Frontal cortex (tissue), 4 donors: ENCODE results near the gene PPP2R5E. TPM values are rescaled to one million over a fixed set of nuclear protein-coding genes. Genes with fewer than 3 reads are reported as not detected.
"Not testable (repeated sequence)": the region's sequence is repeated elsewhere in the genome, so short reads cannot be mapped to it uniquely, and the experiment has no call there.

Source experiments
- DNase-seq, 2 donors: peaks; one replicate each; pipeline ENCODE4 v3.0.0; 2012; ENCODE audit warnings: low spot score in 2 of 2
- FAIRE-seq: peaks from 2 replicates; lab custom pipeline; 2012; peaks lifted over from hg19 to GRCh38; lab: Jason Lieb, UNC
- total RNA-seq: library from RNA; depleted of rRNA; stranded (reverse); fragments of >200 nt; gene quantifications from one replicate; pipeline ENCODE4 v1.2.3, GENCODE V29; 2014
- donor health status: control.
- donor health status: control.
- donor health status: control.

Gene PPP2R5E
- total RNA-seq, 1 donor from 2014 or later = 35.1 TPM

DNA sequence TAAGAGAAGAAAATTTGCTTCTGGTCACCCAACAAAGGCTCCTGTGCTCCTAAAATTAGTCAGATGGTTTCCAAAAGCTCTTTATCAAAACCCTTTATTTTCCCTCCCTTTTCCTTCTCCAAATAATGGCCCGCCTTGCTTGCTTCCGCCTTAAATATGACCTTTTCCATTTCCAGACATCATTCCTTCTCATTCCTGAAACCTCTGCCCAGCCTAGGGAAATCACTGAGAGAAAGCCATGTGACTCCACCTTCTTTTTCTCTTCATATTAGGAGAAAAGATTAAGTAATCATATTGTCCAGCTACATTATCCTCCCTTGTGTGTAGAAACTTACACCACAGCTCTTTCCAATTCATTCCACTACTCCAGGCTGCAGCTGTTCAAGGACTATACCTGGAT, 148.7 kb downstream of the PPP2R5E start:
- DNase-seq (no peak), FAIRE-seq (no peak)

DNA sequence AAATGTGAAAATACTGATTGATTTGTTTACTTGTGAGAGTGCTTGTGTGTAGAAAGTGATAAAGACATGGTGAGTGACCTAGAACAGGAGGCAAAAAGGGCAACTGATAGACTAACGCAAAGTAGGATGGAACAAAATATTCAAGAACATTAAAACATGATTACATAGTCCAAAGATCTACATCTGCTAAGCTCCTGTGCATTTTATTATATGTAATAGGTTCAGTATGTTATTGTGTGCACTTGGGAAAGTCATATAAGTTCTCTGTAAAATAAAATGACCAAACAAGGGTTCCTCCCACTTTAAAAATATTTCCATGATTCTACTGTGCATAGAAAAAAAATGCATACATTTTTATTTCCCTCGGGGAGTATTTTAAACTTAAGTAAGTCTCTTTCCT, 150.2 kb downstream of the PPP2R5E start:
- DNase-seq (no peak), FAIRE-seq (no peak)

DNA sequence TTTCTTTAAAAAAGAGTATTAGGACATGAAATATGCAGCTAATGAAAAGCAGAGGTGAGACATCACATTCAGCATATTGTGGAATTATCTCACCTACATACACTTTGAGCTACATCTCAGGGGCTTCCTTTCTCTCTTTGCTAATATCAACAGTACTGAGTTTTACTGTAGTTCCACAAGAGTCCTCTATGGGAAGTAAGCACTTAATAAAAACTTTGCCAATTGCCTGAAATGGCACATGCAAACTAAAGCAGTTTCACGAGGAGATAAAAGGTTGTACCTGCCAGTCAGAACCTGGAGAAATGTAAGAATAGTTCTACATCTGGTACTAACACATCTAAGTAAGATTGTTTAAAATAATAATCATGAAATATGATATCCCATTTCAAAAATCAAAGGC, 150.9 kb downstream of the PPP2R5E start:
- DNase-seq (no peak), FAIRE-seq (no peak)

DNA sequence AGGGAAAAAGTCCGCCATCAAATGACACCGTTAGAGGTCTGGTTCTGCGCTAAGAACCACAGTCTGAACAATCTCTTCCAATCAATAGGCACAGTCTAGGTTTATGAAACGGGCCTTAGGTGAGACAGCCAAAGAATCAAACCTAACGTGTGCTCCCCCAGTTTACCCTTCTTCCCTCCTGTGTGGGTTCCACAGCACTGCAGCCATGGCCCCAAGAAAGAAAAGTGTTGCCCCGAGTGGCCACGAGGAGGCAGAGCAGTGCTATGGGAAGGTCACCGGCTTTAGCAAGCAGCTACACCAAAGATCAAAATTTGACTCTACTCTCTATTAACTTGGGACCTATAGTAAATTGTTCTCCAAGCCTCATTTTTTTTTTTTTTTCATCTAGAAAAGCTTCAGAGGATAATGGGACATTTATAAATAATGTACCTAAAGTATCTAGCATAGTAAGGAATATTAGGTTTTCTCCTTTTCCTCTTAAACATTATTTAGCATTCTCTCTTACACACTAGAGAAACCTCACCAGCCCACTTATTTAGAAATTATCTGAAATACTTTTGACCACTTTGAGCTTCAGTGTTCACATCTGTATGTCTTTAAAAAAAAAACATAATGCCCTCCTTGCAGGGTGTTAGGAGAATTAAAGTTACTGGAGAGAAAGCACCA, 154.3 kb downstream of the PPP2R5E start:
- DNase-seq (peak; percentile 3 to 11), FAIRE-seq (no peak)

DNA sequence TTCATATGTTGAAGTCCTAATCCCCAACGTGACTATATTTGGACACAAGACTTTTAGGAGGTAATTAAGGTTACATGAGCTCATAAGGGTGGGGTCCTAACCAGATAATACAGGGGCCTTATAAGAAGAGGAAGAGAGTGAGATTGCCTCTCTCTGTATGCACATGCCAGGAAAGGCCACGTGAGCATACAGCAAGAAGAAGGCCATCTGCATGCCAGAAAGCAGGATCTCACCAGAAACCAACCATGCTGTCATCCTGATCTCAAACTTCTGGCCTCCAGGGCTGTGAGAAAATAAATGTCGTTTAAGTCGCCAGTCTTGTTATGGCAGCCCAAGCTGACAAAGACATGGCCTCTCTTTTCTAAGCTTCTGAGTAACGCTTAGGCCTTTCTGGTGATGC, 155.5 kb downstream of the PPP2R5E start:
- FAIRE-seq = no peak
- no peak for DNase-seq

DNA sequence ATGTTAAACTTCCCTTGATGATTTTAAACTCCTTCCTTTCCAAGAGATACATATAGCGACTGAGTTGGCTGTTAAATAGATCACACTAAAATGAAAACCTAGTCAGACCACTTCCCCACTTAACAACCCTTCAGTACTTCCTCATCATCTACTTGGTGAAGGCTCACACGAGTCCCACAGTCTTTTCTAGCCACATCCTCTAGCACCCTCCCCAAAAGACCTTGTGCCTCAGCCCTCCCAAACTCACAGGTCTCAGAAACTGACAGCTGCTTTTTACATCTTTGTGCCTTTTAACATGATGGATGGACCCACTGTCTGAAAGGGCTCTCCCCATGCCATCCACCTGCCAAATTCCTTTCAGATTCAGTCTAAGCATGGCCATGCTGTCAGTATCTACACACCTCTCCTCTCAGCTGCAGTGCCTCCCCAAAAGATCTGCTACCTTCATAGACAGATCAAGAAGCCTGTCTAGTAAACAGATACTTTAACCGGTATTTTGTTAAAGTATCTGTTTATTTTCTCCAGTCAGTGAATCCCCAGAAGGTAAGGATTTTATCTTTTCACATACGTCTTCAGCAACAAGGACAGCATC, 159.3 kb downstream of the PPP2R5E start:
- no peak for DNase-seq
- no peak for FAIRE-seq

DNA sequence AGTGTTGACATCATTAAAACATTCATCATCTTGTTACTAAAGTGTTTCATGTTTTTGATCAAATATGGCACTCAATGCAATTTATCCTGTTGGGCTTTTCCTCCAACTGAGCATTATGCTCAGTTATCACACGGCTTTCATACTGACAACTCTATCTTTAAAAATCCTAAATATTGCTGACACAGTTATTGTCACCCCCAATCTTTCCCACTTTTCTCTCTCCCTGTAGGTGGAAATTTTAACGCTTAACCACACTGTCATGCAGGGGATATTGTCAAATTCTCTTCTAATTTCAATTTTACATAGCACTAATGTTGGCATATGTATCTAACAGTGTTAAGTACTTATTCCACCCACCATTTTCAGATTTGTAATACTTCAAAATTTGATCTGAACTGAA, 164.7 kb downstream of the PPP2R5E start:
- DNase-seq (no peak), FAIRE-seq (no peak)

DNA sequence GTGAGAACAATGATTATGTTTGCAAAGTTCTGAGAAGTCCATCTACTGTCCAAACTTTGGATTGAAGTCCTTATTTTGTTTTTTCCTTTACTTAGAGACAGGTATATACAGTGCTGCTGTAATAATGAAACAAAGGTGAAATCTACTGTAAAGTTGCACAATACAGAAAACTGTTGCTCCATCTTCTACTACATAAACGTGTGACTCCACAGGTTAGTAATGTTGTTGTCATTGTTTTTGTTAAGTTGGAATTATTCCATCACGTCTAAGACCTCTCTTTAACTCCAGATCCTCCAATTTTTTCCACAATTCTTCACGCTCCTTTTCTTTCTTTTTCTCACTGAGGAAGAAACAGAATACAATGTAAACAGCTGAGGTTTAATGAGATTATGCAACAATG, 167.4 kb downstream of the PPP2R5E start:
- FAIRE-seq (no peak), DNase-seq (no peak)

DNA sequence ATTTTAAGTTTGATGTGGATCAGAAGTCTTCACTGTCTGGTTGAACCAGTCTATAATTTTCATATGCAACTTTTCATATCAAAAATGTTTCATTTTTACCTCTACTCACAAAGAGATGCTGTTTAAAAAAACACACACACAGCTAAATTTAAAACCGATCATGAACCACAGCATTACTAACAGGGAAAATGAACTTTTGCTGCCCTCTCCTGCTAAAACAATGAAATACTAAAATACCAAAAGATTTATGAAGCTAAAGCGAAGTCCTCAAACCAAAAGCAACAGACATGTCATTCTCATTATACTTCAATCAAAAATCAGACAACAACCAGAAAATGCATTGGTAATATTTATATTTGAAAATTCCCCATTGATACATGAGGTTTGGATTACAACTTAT, 171.6 kb downstream of the PPP2R5E start:
- FAIRE-seq = peak; percentile 54

DNA sequence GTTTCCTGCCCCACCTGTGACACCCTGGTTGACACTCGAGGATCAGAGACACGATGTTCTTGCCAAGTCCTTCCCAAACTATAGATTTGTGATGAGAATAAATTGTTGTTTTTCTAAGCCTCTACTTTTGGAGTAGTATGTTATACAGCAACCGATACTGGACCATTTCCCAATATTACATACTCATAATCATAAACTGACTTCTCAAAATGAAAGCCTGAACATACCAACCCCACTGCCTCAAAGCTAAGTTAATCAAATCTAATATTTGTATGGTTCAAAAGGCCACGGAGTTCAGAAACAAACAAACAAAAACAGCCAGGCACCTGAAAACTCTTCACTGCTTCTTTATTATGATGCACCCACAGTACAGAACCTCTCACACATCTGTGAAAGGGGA, 172.1 kb downstream of the PPP2R5E start:
- FAIRE-seq = no peak
- DNase-seq = no peak

More for the DNA sequence above, 171.6 kb downstream of the PPP2R5E start:
- DNase-seq = not testable (repeated sequence)

DNA sequence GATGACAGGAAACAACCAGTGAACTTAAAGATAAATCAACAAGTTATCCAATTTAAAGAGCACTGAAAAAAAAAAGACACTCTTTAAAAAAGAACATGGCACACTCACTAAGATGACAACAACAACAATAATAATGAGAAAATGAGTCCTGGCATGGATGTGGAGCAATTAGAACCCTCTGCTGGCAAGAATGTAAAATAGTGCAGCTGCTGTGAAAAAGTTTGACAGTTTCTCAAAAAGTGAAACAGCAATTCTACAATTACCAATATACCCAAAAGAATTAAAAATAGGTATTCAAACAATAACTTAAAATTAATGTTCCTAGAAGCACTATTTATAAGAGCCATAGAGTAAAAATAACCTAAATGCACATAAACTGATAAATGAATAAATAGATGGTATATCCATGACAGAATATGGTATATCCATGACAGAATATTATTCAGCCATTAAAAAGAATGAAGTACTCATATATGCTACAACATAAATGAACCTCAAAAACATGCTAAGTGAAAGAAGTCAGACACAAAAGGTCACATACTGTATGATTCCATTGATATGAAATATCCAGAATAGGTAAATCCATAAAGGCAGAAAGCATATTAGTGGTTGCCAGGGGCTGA, 175.3 kb downstream of the PPP2R5E start:
- FAIRE-seq (peak; percentile 23), DNase-seq (no peak)

DNA sequence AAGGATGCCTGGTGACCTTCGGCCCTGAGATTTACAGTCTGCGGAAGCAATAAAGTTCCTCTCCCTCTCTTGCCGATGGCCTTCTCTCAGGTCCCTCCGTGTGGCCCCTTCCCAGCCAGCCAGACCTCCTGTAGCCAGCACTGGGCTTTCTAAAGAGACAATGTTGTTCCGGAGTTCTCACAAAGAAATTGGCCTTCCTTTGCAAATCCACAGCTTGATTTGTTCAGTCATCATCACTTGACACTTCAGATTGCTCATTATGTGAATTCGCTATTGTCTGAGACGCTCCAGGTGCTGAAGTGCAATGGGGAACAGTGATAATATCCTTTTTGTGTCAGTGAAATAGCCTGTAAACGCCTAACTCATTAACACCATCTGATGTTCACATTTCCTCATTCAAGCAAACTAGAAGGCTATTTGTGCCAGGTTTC, 180.8 kb downstream of the PPP2R5E start:
- no peak for DNase-seq
- no peak for FAIRE-seq

DNA sequence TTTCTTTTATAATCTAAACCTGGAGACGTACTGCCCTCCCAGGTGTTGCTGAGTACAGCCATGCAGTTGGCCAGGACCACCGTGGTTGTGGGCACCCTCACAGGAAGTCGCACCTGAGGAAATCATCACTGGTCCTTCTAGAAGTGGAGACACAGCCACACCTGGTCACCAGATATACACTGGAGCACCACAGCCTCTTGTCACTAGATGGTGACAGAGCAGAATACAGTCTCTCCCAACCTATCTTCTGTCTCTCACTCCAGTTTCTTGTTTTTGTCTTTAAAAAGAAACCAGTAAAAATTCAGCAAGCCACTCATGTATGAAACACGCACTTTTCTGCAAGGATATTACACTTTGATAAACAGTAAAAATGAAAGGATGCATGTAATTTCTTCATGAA, 181.4 kb downstream of the PPP2R5E start:
- DNase-seq (no peak), FAIRE-seq (no peak)

DNA sequence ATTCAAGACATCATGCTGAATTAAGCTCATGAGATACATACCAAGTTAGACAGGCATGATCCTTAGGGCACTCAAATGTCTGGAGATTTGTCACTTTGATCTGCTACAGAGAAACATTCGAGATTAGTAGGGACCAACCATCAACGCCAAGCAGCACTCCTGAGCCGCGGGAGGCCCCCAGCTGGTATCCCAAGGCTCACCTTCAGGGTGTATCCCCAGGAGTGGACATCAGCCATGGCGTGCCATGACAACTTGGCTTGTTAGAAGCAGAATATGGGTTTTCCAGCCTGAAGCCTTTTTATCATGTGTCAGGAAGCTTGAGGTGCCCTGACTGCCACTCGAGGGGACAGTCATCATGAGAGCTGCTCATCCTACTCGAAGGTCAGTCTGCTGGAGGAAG, 185.3 kb downstream of the PPP2R5E start:
- no peak for FAIRE-seq
- no peak for DNase-seq

DNA sequence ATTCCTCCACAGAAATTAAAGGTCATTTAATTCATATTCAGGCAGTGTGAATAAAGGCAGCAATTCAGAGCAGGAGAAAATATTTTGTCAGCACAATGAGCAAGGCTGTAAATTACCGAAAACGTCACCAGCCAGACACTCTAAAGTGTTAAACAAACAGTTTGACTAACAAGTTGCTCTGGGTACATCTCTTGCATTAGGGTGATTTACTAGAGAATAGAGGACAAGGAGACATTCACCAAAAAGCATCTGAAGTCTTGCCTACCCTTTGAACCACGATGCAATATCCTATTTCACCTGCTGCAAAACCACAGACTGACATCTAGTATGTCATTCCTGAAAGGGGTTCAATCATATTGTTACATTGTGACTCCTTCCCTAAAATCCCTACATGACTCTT, 197.4 kb downstream of the PPP2R5E start:
- no peak for FAIRE-seq
- no peak for DNase-seq

DNA sequence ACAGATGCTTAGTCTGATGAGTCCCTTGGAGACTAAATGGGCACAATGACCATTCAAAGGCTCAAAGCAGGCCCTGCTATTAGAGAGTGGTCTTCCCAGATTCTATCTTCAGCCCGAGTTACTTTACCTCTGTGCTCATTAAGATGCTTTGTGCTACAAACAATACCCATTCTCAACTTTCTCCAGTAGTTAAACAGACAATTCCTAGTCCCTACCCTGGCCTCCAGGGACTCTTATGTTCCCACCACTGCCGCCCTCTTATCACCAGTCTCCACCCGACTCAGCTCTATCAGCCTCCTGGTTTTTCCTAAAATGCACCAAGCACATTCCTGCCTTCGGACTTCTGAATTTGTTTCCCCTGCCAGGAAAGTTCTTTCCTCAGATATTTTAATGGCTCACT, 198.8 kb downstream of the PPP2R5E start:
- no peak for DNase-seq
- FAIRE-seq = no peak

DNA sequence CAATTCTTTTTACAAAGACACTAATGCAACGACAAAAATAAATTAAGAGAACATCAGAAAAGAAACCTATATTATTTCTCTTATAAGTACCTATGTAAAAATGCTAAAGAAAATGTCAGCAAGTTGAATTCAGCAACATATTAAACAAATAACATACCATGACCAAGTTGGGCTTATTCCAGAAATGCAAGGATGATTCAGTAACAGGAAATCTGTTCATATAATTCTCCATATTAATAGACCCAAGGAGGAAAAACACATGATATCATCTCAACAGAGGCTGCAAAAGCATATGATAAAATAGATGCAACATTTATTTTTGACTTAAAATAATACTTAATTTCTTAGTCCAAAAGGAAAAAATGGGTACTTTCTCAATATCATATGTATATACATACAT, 199.3 kb downstream of the PPP2R5E start:
- FAIRE-seq = no peak

DNA sequence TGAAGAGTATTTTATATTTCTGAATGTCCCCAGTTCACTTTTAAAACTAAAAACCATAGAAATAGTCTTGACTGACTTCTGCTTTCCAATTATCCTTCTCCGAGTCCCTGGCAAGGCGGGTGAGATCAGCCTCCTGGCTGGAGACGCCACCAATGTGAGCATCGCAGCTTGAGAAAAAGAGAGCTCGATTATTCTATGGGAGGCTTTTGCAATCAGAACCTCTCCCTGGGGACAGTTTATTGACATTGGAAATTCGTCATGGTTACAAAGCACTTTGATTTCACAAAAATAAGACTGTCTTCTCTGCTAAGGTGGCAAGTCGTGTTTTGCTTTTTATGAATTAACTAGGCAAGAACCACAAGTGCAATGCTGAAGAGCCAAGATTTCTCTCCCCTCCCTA, 200.8 kb downstream of the PPP2R5E start:
- FAIRE-seq (no peak), DNase-seq (no peak)

More for the DNA sequence above, 199.3 kb downstream of the PPP2R5E start:
- no peak for DNase-seq

DNA sequence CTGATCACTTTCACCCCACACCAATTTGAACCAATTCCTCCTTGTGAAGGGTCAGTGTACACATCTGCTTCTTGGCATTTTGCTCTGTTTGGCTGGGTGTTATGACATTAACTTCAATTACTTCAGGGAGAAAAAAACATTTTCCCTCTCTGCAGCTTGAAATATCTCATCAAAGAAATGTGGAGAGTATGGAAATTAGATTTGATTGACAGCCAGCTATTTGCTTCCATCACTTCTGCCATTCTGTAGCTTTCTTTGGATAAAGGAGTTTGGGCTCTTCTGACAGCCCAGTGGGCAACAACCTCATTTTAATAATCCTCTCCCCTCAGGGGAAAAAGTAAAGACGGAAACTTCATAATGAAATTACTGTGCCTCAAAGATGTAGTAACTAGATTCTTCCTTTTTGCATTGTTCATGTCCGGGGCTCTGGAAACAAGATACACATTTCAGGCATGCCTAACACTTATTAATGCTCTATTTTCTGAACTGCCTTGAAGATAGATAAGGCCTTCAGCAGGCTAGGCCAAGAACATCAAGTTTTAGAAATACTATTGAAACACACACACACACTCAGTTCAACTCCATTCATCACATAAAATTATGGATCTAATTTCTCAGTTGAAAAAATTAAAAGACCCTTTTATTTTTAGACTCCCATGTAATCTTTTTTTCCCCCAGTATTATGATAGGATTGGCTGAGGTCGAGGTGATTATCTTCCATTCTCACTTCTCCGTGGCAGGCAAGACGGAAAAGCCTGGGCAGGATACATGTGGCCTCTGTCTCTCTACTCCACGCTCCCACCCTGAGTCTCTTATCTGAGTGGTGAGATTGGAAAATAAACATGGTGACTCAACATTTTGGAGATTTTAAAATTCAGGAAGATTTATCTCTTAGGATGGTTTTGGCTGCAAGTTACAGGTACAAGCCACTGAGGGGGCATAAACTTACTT, 214.1 kb downstream of the PPP2R5E start:
- no peak for FAIRE-seq
- DNase-seq = no peak

DNA sequence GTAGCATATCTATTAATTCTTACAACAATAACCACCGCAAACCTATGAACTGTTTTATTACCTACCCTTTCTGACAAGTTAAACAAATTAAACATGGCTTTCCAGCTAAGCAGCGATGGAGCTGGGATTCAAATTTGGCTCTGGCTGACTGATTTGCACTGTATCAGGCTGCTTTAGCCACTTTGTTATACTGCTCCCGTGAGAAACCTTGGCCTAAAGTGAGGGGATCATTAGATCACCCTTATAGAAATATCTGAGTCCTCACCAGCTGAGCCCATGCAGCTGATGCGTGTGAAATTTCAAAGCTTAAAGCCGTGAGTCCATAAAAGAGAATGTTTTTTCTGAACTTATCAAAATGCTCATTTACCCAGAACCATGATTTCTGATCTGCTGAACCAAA, 216.3 kb downstream of the PPP2R5E start:
- DNase-seq (no peak), FAIRE-seq (no peak)
